Choroid plexus epithelial cell (primary cell): ENCODE data around the gene PLSCR1.

ENCODE experiments used
- DNase-seq: peaks from one replicate; pipeline ENCODE4 v3.0.0-alpha.2; 2010; ENCODE audit warnings: low read depth
- H3K4me3 ChIP-seq: 2 replicates; pipeline ENCODE4 v1.5.1; 2011; ENCODE audit warnings: low read depth, mild to moderate bottlenecking, control low read depth, low read length, moderate library complexity
- TF ChIP-seq, protein P1 (sequence below): conservative IDR thresholded peaks from 2 replicates; pipeline ENCODE4 v1.5.1; 2011; ENCODE audit warnings: low read depth, mild to moderate bottlenecking, control low read depth, inconsistent platforms, low read length, moderate library complexity

Gene PLSCR1

GRCh38 chr3:146561463-146561862 is 17.1 kb upstream of the PLSCR1 start:
- no peak overlapping the region for H3K4me3 ChIP-seq
- DNase-seq = no peak
- TF ChIP-seq, protein P1, sequence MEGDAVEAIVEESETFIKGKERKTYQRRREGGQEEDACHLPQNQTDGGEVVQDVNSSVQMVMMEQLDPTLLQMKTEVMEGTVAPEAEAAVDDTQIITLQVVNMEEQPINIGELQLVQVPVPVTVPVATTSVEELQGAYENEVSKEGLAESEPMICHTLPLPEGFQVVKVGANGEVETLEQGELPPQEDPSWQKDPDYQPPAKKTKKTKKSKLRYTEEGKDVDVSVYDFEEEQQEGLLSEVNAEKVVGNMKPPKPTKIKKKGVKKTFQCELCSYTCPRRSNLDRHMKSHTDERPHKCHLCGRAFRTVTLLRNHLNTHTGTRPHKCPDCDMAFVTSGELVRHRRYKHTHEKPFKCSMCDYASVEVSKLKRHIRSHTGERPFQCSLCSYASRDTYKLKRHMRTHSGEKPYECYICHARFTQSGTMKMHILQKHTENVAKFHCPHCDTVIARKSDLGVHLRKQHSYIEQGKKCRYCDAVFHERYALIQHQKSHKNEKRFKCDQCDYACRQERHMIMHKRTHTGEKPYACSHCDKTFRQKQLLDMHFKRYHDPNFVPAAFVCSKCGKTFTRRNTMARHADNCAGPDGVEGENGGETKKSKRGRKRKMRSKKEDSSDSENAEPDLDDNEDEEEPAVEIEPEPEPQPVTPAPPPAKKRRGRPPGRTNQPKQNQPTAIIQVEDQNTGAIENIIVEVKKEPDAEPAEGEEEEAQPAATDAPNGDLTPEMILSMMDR = no peak

DNA sequence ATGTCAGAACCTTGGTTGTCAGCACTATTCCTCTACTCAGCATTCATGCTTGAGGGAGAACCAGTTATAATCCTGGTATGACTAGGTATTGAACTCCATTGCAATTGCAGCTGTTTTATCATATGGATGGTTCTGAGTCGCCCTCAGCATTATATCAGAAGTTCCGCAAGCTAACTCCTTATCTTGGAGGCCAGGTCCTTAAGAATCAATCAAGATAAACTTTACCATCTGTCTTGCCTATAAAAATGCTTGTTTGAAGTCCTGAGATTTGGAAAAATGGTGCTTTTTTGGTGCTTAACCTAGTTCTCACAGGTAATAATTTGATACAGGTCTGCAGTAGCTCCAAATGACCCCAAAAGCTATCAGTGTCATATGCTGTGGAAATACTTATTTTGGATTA is 16.3 kb upstream of the PLSCR1 start:
- TF ChIP-seq, protein P1 = no peak
- no peak for DNase-seq
- H3K4me3 ChIP-seq = no peak overlapping the region

GRCh38 chr3:146559388-146559787 is 15.0 kb upstream of the PLSCR1 start:
- DNase-seq = no peak

DNA sequence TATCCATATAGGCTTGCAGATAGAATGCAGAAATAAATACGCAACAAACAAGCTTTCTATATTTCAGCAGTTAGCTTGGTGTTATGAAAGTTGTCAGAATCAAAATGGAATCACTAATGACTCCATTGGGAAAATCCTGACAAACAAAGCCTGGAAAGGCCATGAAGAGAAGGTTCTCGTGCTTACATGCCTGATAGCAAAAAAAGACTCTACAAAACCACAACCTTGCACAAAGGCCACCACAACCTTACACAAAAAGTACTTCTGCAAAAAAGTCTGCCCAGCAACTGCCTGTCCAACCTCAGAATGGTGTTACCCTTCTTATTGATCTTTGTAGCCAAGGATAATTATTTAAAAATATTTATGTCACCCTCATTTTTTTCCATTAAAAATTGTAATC is 14.4 kb upstream of the PLSCR1 start:
- TF ChIP-seq, protein P1 = no peak
- DNase-seq = no peak
- no peak overlapping the region for H3K4me3 ChIP-seq

More at GRCh38 chr3:146559388-146559787, 15.0 kb upstream of the PLSCR1 start:
- TF ChIP-seq, protein P1 = no peak
- no peak overlapping the region for H3K4me3 ChIP-seq

DNA sequence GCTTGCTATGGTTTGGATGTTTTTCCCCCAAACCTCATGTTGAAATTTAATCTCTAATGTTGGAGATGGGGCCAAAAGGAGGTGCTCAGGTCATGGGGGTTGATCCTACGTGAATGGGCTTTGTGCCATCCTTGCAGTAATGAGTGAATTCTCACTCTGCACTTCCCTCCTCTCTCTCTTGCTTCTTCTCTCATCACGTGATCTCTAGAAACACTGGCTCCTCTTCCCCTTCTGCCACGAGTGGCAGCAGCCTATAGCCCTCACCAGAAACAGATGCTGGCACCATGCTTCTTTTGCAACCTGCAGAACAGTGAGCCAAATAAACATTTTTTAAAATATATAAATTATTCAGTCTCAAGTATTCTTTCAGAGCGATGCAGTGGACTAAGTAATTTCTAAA is 13.3 kb upstream of the PLSCR1 start:
- DNase-seq = no peak
- TF ChIP-seq, protein P1 = no peak
- H3K4me3 ChIP-seq = no peak overlapping the region

DNA sequence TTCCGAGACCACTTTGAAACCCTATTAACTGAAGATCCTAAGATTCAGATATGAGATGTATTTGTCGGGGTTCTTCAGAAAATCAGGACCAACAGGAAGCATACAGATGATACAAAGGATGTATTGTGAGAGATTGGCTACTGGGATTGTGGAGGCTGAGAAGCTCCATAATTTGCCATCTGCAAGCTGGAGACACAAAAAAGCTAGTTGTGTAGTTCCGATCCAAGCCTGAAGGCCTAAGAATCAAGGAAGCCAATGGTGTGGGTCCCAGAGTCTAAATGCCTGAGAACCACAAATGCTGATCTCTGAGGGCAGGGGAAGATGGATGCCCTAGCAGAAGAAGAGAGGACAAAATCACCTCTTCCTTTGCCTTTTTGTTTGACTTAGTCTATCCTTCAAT is 10.9 kb upstream of the PLSCR1 start:
- no peak overlapping the region for H3K4me3 ChIP-seq
- TF ChIP-seq, protein P1 = no peak
- no peak for DNase-seq

DNA sequence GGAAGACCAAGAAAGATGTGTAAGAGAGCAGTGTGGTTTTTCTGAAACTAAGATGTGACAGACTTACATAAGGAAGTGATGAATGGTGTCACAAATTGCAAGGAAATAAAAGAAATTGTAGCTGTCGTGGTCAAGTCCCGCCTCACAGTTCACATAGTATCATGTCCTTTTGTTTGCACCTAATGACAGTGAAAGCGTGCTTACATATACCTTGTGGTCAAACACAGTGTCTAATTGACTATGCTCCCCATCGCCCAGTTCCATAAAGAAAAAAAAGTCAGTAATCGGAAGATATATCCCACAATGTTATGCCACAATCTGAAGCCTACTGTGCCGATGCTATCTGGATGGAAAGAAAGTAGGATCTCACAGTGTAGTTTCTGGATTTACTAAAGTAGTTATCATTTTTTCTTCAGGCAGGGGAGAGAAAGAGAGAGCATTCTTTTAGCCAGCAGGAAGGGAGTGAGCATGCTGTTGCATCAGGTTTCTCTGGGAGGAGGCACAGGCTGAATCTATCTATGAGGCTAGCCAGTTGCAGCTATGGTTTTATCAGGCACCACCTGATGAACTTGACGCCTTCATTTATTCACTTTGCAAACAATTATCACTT is 9.8 kb upstream of the PLSCR1 start:
- TF ChIP-seq, protein P1 = no peak
- peak; percentile 67 for DNase-seq
- no peak overlapping the region for H3K4me3 ChIP-seq
